ENCODE results near the gene BLVRA.
"Not testable (repeated sequence)": the region's sequence is repeated elsewhere in the genome, so short reads cannot be mapped to it uniquely, and the experiment has no call there.

Gene BLVRA

DNA sequence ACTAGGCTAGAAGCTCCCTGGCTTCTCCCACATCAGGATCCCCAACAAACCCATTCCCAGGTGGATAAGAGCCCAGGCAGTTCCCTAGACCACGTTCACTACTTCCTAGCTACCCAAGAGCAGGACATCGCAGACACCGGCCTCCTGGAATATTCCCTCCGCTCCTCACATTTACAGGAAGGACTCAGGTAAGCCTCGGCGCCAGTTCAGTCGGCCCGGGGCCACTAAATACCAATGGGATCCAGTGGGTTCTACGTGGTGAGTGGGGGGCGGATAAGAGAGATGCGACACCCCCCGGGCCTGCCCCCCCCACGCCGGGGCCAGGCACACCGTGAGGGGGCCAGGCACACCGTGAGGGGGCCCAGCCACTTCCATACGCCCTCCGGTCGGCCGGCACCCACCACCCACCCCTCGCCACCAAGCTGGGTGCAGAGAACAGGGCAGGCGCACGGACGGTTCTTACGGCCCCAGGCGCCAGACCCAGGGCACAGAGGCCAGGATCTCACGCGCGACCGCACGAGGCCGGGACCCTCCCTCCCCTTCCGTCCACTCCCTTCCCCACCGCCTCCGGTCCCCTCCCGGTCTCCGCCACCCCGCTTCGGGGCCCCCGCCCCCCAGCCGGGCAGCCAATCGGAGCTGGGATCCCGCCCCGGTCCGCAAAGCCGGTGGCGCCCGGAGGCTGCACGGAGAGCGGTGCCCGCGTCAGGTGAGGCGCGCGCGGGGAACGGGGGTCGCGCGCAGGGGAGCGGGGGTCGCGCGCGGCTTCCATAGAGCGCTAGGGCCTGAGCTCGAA, at the start of gene BLVRA:
Gene BLVRA, plus strand, starts transcription at position 652 of the 793 bp plus-strand sequence. CDS start 12,479 bp downstream, outside the sequence.
- DNase-seq = peak; percentile 80

- DNase-seq = no peak
Observed at GRCh38 chr7:43711503-43711902, 47.0 kb upstream of the BLVRA start.

DNA sequence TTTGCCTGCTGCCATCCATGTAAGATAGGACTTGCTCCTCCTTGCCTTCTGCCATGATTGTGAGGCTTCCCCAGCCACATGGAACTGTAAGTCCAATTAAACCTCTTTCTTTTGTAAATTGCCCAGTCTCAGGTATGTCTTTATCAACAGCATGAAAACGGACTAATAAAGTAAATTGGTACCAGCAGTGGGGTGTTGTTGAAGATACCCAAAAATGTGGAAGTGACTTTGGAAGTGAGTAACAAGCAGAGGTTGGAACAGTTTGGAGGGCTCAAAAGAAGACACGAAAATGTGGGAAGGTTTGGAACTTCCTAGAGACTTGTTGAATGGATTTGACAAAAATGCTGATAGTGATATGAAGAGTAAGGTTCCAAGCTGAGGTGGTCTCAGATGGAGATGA, 42.5 kb upstream of the BLVRA start:
- not testable (repeated sequence) for DNase-seq

- DNase-seq = peak; percentile 10
Observed at GRCh38 chr7:43716598-43716997, 41.9 kb upstream of the BLVRA start.

- no peak for DNase-seq
Observed at GRCh38 chr7:43721193-43721806, 37.2 kb upstream of the BLVRA start.

DNA sequence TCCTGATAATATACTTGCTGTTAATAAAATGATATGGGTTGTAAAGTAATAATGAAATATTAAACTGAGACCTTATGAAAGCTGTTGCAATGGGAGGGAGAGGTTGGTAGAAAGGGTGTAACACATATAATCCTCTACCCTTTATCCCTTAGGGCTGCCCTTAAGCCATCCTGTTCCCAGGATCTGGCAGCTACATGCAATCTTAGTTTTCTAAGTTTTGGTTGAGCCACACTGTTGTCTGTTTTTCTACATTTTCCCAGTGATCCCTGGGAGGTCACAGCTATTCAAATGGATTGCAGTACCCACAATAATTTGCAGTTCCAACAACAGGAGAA, 35.5 kb upstream of the BLVRA start:
- DNase-seq = no peak

DNA sequence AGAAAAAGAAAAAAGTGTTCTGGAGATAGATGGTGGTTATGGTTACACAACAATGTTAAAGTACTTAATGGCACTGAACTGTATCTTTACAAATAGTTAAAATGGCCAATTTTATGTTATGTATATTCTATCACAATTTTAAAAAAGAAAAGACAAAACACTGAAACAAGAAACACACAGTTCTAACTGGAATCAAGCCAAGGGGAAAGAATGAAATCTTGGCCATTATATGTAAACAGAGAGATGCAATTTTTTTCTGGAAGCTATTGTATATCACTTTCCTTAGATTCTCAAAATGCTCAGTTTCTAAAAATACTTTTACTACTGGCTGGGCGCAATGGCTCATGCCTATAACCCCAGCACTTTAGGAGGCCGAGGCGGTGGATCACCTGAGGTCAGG, 33.2 kb upstream of the BLVRA start:
- no peak for DNase-seq

GRCh38 chr7:43726466-43726865, 32.0 kb upstream of the BLVRA start:
- DNase-seq = no peak

DNA sequence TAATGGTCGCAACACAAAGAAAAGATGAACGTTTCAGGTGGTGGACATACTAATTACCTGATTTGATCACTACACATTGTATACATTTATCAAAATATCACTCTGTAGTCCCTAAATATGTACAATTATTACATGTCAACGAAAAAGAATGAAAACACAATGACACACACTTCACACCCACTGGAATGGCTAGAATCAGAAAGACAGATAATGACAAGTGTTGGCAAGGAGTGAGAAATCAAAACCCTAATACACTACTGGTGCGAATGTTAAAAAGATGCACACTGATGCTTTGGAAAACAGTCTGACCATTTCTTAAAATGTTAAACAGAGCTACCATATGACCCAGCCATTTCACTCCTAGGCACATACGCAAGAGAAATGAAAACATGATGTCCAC, 31.5 kb upstream of the BLVRA start:
- DNase-seq = no peak

DNA sequence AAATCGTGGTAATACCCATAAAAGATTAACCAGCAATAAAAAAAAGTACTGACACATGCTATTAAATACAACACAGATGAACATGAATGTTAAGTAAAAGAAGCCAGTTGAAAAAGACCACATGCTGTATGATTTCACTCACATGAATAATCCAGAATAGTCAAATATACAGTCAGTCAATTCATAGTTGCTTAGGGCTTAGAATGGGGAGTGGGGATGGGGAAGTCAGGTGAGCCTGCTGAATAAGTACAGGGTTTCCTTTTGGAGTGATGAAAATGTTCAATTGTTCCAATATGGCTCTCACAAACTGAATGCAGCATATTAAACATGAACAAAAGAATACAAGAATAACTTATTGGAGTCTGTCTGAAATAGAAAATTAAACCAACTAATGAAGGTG, 31.0 kb upstream of the BLVRA start:
- DNase-seq = no peak

DNA sequence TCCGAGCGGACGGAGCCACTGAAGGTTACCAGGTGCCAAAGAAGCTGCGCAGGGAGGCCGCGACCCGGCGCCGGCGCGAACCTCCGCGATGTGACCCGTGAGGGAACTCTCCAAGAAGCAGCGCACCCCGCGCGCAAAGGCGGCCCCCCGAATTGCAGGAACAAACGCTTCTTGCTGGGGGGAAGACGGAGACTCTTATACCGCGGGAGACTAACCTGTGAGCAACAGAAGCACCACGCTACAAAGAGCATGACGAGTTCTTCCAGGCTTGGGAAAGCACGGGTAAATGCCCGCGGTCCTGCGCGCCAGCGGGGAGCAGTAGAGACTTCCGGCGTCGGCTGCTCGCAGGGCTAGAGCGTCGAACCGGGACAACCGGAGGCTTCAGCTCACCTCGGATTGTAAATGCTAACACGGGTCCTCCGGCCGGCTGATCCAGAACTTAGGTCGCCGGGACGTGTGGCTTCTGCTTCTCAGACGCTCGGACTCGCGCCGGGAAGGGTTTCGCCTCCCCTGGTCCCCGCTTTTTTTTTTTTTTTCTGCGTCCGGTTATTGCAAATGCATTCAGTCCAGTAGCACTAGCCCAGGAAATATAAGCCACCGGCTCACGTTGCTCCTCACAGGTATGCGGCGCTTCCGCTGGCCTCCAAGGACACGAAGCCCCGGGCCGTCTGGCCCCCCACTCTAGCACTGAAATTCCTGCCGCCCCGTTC, 29.1 kb upstream of the BLVRA start, which contains the start of gene COA1:
Gene COA1, minus strand, starts transcription at position 310 of the 710 bp plus-strand sequence. CDS start 80,909 bp downstream, outside the sequence.
- DNase-seq = peak; percentile 88

DNA sequence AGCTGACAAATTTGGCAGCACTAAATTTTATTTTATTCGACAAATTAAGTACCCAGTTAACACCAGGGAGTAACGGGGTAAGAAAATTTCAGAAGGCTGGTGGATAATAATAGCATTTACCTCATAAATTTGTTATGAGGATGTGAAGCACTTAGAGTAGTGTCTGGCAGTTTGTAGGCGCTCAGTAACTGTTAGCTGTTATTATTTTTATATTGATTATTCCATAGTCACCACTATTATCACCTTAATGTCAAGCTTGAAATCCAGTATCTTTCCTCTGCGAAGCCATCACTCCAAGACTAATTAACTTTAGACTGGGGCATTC, 28.6 kb upstream of the BLVRA start:
- no peak for DNase-seq

- DNase-seq = not testable (repeated sequence)
Observed at GRCh38 chr7:43731494-43731893, 27.0 kb upstream of the BLVRA start.

DNA sequence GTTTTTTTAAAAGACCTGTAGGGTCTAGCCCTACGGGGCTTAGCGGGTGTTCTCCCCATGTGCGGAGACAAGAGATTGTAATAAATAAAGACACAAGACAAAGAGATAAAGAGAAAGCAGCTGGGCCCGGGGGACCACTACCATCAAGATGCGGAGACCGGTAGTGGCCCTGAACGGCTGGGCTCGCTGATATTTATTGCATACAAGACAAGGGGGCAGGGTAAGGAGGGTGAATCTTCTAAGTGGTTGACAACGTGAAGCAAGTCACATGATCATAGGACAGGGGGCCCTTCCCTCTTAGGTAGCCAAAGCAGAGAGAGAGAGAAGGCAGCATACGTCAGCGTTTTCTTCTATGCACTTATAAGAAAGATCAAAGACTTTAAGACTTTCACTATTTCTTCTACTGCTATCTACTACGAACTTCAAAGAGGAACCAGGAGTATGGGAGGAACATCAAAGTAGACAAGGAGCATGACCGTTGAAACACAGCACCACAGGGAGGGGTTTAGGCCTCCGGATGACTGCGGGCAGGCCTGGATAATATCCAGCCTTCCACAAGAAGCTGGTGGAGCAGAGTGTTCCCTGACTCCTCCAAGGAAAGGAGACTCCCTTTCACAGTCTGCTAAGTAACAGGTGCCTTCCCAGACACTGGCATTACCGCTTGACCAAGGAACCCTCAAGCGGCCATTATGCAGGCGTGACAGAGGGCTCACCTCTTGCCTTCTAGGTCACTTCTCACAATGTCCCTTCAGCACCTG, 23.7 kb upstream of the BLVRA start:
- not testable (repeated sequence) for DNase-seq

DNA sequence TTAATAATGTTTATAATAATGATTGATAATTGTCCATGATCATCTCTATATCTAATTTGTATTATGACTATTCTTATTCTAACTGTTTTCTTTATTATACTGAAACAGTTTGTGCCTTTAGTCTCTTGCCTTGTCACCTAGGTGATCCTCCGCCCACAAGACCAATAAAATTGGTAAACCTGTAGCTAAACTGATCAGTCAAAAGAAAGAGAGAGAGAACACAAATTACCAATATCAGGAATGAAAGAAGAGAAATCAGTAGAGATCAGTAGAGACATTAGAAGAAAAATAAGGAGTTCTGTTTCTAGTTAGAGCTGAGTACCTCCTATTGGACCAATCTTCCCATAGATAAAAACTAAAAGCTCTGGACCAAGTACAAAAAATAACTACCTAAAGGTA, 23.1 kb upstream of the BLVRA start:
- peak; percentile 46 for DNase-seq

DNA sequence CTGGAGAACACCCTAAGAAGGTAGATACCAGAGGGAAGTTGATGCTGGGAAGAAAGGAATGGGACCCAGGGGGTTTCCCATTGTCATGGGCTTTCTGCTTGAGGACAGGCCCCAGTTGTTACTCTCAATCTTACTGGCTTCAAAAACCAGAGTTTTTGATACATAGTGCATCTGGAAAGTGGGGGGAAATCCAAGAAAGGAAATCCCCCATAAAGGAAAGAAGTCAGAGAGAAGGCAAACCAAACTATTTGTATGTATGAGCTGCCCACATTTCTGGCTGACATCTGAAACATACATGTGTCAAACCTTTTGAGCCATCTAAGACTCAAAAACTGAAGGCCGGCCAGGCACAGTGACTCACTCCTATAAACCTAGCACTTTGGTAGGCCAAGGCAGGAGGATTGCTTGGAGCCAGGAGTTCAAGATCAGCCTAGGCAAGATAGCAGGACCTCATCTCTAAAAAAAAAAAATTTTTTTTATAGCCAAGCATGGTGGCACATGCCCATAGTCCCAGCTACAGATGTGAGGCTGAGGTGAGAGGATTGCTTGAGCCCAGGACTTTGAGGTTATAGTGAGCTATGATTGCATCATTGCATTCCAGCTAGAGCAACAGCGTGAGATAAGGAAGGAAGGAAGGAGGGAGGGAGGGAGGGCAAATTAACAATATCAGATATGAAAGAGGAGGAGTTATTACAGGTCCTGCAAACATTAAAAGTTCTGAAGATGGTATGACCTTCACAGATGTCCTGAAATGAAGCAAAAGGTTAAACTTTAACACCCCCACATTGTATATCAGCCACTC, 22.5 kb upstream of the BLVRA start:
- peak; percentile 65 for DNase-seq

DNA sequence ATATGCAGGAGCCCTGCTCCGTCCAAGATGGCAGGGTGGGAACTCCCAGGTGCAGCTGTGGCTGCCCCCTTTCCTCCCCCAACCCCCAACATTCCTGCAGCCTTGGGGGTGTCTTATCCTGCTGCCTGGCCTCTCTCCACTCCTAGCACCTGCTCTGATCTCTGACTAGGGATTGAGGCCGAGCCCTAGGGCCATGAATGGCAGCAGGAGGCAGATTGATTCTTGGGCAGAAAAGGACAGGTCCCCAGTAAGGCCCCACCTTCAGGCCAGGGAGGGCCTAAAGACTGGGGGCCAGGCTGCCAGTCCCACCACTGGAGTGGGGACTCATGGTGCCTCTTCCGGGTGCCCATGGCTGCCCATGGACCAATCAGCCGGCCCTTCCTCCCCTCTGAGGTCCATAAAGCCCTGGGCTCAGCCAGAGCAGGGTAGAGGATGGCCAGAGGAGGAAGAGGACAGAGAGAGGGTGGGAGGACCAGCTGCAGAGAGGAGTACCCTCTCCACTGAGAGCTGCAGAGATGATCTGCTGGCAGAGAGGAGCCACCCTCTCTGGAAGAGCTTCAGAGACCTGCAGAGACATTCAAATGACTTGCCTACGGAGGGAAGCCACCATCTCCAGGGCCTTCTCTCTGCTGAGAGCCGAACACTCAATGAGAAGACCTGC, 20.9 kb upstream of the BLVRA start:
- no peak for DNase-seq

DNA sequence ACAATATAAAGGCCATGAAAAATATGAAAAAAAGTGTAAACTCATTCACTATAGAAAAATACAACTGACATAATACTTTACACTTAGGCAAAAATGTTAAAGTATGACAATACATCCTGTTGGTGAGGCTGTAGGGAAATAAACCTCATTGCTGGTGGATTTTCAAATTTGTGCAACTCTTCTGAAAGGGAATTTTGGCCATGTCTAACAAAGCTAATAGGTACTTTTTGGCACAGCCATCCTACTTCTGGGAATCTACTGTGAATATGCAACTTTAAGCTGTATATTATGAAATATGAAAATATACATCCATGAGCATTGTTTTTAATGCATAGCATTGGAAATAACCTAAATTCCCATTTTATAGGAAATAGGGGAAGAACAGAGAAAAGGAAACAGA, 15.8 kb upstream of the BLVRA start:
- DNase-seq = no peak

DNA sequence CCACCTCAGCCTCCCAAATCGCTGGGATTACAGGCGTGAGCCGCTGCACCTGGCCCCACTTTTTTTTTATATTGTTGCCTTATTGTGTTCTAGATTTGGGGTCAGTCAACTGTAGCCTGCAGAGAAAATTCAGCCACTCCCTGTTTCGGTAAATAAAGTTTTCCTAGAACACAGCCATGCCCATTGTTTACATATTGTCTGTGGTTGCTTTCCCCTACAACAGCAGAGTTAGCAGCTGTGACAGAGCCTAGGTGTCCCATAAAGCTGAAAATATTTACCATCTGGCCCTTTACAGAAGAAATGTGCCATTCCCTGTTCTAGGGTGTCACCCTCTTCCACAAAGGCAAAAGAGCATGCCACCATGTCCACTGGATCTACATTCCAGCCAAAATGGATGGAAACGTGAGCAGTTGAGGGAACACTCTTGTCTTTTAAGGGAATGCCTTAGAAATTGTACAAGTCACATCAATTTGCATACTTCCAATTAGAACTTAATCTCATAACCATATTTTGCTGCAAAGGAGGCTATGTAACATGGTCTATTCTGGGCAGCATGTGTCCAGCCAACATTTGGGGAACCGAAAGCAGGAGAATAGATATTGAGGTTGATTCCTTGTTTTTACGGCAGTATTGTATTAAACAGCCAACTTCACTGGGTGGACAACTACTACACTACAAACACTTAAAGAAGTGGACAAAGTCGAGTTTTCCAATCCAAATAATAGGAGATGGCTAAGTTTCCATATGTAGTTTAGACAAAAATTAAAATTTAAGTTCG, 11.0 kb upstream of the BLVRA start:
- DNase-seq = no peak

GRCh38 chr7:43749383-43749940, 9.0 kb upstream of the BLVRA start:
- no peak for DNase-seq
